Common myeloid progenitor, CD34-positive (primary cell): ENCODE measurements around the gene CNTNAP5.

Experiments
- CTCF ChIA-PET: fragments of 350-600 bp; sonication (Branson Sonifier 250); formaldehyde crosslinking; loops from one replicate; lab custom pipeline; 2021; ENCODE audit warnings: antibody characterized with exemption; lab: Charles Lee
- POLR2A ChIA-PET: fragments of 350-600 bp; sonication (Branson Sonifier 250); formaldehyde crosslinking; loops from one replicate; lab custom pipeline; 2021; ENCODE audit warnings: antibody characterized with exemption; lab: Charles Lee
- DNase-seq, 3 donors: peaks; one replicate each; pipeline versions ENCODE4 v3.0.0 to v3.0.0-alpha.2; 2013
- H3K27ac ChIP-seq, 2 experiments: 1 replicate in 1 of 2; 2 replicates in 1 of 2; pipeline ENCODE4 v1.7.0; 2013; ENCODE audit warnings: inconsistent platforms in 2 of 2, low read length in 2 of 2, mild to moderate bottlenecking in 2 of 2, low read depth in 1 of 2, moderate library complexity in 1 of 2; ENCODE audit not compliant: severe bottlenecking in 2 of 2, insufficient read depth in 1 of 2, poor library complexity in 1 of 2
- H3K27me3 ChIP-seq, 5 experiments: replicated peaks in 2 of 5; 1 replicate in 3 of 5; 2 replicates in 2 of 5; pipeline versions ENCODE4 v1.6.1 to v1.7.0; 2013; ENCODE audit warnings: low read length in 4 of 5, mild to moderate bottlenecking in 2 of 5, moderate library complexity in 2 of 5, inconsistent platforms in 1 of 5; ENCODE audit not compliant: insufficient read depth in 5 of 5, control insufficient read depth in 4 of 5
- H3K36me3 ChIP-seq, 4 experiments: 1 replicate in 2 of 4; 2 replicates in 2 of 4; pipeline versions ENCODE4 v1.6.1 to v1.7.0; 2013; ENCODE audit warnings: low read length in 3 of 4, control low read depth in 1 of 4, mild to moderate bottlenecking in 1 of 4; ENCODE audit not compliant: control insufficient read depth in 4 of 4, insufficient read depth in 4 of 4
- H3K4me1 ChIP-seq, 4 experiments: 1 replicate in 3 of 4; 2 replicates in 1 of 4; pipeline versions ENCODE4 v1.6.1 to v1.7.1; 2013; ENCODE audit warnings: low read length in 3 of 4, mild to moderate bottlenecking in 3 of 4, control low read depth in 1 of 4, inconsistent platforms in 1 of 4, moderate library complexity in 1 of 4; ENCODE audit not compliant: control insufficient read depth in 4 of 4, insufficient read depth in 4 of 4; ENCODE audit errors: control extremely low read depth in 1 of 4
- H3K4me3 ChIP-seq, 7 experiments: 1 replicate in 4 of 7; 2 replicates in 3 of 7; pipeline versions ENCODE4 v1.5.1 to v1.7.0; 2013; ENCODE audit warnings: mild to moderate bottlenecking in 7 of 7, low read length in 6 of 7, moderate library complexity in 6 of 7, inconsistent platforms in 2 of 7, low read depth in 2 of 7, control low read depth in 1 of 7; ENCODE audit not compliant: insufficient read depth in 4 of 7, control insufficient read depth in 1 of 7; ENCODE audit errors: extremely low read depth in 1 of 7
- H3K9me3 ChIP-seq, 5 experiments: 1 replicate in 4 of 5; 2 replicates in 1 of 5; pipeline versions ENCODE4 v1.6.1 to v1.7.1; 2013; ENCODE audit warnings: low read length in 4 of 5, mild to moderate bottlenecking in 2 of 5, inconsistent platforms in 1 of 5, low read depth in 1 of 5, moderate library complexity in 1 of 5; ENCODE audit not compliant: control insufficient read depth in 4 of 5, insufficient read depth in 2 of 5; ENCODE audit errors: control extremely low read depth in 1 of 5
- WGBS: methylation state at CpG from one replicate; pipeline ENCODE4 v1.1.5; 2013; ENCODE audit not compliant: insufficient coverage; 5-methylcytosine and 5-hydroxymethylcytosine counted together

CNTNAP5 gene

GRCh38 chr2:124120246-124120645, 95.2 kb downstream of the CNTNAP5 start:
- Histone ChIP-seq H3K27ac (no peak overlapping the region), H3K4me1 (no peaks in the 10 kb centered on the region), H3K36me3 (no peaks in the 10 kb centered on the region), H3K27me3 (no peaks in the 10 kb centered on the region), H3K4me3 (no peak overlapping the region), H3K9me3 (peaks cover 0 to 2% (median 0%) of the 10 kb centered on the region in 5 experiments)
- WGBS, result no CpG with 5 or more reads among the region's 1 CpG
- ChIA-PET CTCF (no interaction called here), POLR2A (no interaction called here)
- DNase-seq, result no peak

GRCh38 chr2:124121106-124121505, 96.0 kb downstream of the CNTNAP5 start:
- CTCF ChIA-PET, result no interaction called here
- no peaks in the 10 kb centered on the region for H3K36me3 ChIP-seq
- no peak overlapping the region for H3K27ac ChIP-seq
- no peaks in the 10 kb centered on the region for H3K27me3 ChIP-seq
- POLR2A ChIA-PET, result no interaction called here
- 73% methylated on average over 2 of the region's 5 CpGs for WGBS
- DNase-seq, result no peak
- H3K9me3 ChIP-seq, result peaks cover 0 to 2% (median 0%) of the 10 kb centered on the region in 5 experiments
- no peak overlapping the region for H3K4me3 ChIP-seq
- H3K4me1 ChIP-seq, result no peaks in the 10 kb centered on the region

- Histone ChIP-seq H3K27me3 (no peaks in the 10 kb centered on the region), H3K4me1 (no peaks in the 10 kb centered on the region), H3K4me3 (no peak overlapping the region), H3K9me3 (peaks cover 0 to 2% (median 0%) of the 10 kb centered on the region in 5 experiments), H3K27ac (no peak overlapping the region), H3K36me3 (no peaks in the 10 kb centered on the region)
- no CpG with 5 or more reads among the region's 3 CpGs for WGBS
- DNase-seq, result no peak
- ChIA-PET CTCF (no interaction called here), POLR2A (no interaction called here)
These were observed 96.7 kb downstream of the CNTNAP5 start for GRCh38 chr2:124121760-124122275.

- no peak for DNase-seq
- H3K36me3 ChIP-seq, result no peaks in the 10 kb centered on the region
- H3K27ac ChIP-seq, result no peak overlapping the region
- WGBS, result no CpG with 5 or more reads among the region's 1 CpG
- no peak overlapping the region for H3K4me3 ChIP-seq
- CTCF ChIA-PET, result no interaction called here
- POLR2A ChIA-PET, result no interaction called here
- H3K4me1 ChIP-seq, result no peaks in the 10 kb centered on the region
- no peaks in the 10 kb centered on the region for H3K27me3 ChIP-seq
- peaks cover 0 to 2% (median 0%) of the 10 kb centered on the region in 5 experiments for H3K9me3 ChIP-seq
These were observed 97.3 kb downstream of the CNTNAP5 start for GRCh38 chr2:124122340-124122739.

- Histone ChIP-seq H3K36me3 (no peaks in the 10 kb centered on the region), H3K27me3 (no peaks in the 10 kb centered on the region), H3K4me3 (no peak overlapping the region), H3K27ac (no peak overlapping the region), H3K9me3 (no peaks in the 10 kb centered on the region), H3K4me1 (no peaks in the 10 kb centered on the region)
- WGBS, result 90% methylated on average over 2 of the region's 5 CpGs
- no peak for DNase-seq
- ChIA-PET POLR2A (no interaction called here), CTCF (interaction anchor here (1.5 kb wide), 1 partner anchor 14 kb away, joined by 3 read pairs; no protein-coding TSS in a partner anchor)
These were observed 106.2 kb downstream of the CNTNAP5 start for GRCh38 chr2:124131276-124131675.

- Histone ChIP-seq H3K4me1 (no peaks in the 10 kb centered on the region), H3K27ac (no peak overlapping the region), H3K4me3 (no peak overlapping the region), H3K36me3 (no peaks in the 10 kb centered on the region), H3K9me3 (peaks cover 0 to 3% (median 0%) of the 10 kb centered on the region in 5 experiments), H3K27me3 (no peaks in the 10 kb centered on the region)
- CTCF ChIA-PET, result interaction anchor here (1.5 kb wide), 1 partner anchor 24 kb away, joined by 3 read pairs; no protein-coding TSS in a partner anchor
- no peak for DNase-seq
- POLR2A ChIA-PET, result no interaction called here
- no CpG with 5 or more reads among the region's 1 CpG for WGBS
These were observed 111.0 kb downstream of the CNTNAP5 start for GRCh38 chr2:124136110-124136509.

GRCh38 chr2:124138076-124138475, 113.0 kb downstream of the CNTNAP5 start:
- Histone ChIP-seq H3K9me3 (peaks cover 0 to 3% (median 0%) of the 10 kb centered on the region in 5 experiments), H3K36me3 (no peaks in the 10 kb centered on the region), H3K4me1 (no peaks in the 10 kb centered on the region), H3K4me3 (no peak overlapping the region), H3K27ac (no peak overlapping the region), H3K27me3 (no peaks in the 10 kb centered on the region)
- POLR2A ChIA-PET, result no interaction called here
- no peak for DNase-seq
- CTCF ChIA-PET, result no interaction called here
- 86% methylated on average over 1 of the region's 3 CpGs for WGBS
